Subcutaneous adipose tissue (tissue), 4 donors: Measurements from ENCODE around the gene RALY. TPM values are rescaled to one million over a fixed set of nuclear protein-coding genes. Genes with fewer than 3 reads are reported as not detected.

Source experiments
- total RNA-seq, 4 donors: library from RNA; depleted of rRNA; stranded (reverse); fragments of >200 nt; gene quantifications; one replicate each; pipeline ENCODE4 v1.1.0, GENCODE V29; 2016
- TF ChIP-seq, protein P1 (sequence below): fragments of 450-650 bp; IDR thresholded peaks from one replicate; pipeline ENCODE4 v1.5.1; 2016; ENCODE audit warnings: low read depth, mild to moderate bottlenecking, control low read depth, antibody characterized with exemption, moderate library complexity

RALY gene
- total RNA-seq, 4 donors from 2014 or later = 44.0 to 97.8 (median 91.5) TPM

DNA sequence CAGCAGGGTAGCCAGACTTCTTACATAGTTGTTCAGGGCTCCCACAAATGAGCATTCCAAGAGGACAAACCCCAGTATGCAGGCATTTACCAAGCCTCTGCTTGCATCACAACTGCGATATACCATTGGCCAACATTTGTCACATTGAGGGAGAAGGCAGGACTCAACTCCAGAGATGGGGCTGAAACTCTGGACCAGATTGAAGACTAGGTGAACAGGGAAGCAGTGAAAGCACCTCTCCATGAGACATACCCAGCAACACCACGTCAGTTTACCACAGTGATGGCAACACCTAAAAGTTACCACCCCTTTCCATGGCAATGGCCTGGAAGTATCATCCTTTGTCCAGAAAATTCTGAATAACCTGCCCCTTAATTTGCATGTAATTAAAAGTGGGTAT is 7.9 kb upstream of the RALY start:
- TF ChIP-seq, protein P1, sequence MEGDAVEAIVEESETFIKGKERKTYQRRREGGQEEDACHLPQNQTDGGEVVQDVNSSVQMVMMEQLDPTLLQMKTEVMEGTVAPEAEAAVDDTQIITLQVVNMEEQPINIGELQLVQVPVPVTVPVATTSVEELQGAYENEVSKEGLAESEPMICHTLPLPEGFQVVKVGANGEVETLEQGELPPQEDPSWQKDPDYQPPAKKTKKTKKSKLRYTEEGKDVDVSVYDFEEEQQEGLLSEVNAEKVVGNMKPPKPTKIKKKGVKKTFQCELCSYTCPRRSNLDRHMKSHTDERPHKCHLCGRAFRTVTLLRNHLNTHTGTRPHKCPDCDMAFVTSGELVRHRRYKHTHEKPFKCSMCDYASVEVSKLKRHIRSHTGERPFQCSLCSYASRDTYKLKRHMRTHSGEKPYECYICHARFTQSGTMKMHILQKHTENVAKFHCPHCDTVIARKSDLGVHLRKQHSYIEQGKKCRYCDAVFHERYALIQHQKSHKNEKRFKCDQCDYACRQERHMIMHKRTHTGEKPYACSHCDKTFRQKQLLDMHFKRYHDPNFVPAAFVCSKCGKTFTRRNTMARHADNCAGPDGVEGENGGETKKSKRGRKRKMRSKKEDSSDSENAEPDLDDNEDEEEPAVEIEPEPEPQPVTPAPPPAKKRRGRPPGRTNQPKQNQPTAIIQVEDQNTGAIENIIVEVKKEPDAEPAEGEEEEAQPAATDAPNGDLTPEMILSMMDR = no peak

DNA sequence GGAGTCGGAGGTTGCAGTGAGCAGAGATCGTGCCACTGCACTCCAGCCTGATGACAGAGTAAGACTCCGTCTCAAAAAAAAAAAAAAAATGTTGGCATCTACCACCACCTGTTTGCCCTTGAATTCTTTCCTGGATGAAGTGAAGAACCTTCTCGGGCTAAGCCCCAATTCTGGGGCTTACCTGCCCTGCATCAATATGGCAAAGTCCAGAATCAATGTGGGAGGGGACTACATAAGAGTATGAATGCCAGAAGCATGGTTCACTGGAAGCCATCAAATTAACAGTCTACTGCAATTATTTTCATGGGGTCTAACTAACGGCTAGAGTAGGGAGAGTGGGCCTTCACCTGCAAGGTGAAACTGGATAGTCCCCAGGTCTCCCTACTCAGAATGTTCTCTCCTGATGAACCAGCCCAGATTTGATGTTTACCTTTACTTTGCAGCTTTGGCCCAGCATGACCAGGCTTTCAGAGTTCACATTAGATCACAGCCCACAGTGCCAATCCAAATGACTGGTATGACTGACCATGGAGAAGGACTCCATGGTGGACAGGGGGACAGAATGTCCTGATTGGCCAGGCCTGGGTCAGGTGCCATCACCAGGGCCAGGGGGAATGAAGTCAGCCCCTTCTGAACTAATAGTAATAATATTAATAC is 7.0 kb upstream of the RALY start:
- TF ChIP-seq, protein P1 = no peak

DNA sequence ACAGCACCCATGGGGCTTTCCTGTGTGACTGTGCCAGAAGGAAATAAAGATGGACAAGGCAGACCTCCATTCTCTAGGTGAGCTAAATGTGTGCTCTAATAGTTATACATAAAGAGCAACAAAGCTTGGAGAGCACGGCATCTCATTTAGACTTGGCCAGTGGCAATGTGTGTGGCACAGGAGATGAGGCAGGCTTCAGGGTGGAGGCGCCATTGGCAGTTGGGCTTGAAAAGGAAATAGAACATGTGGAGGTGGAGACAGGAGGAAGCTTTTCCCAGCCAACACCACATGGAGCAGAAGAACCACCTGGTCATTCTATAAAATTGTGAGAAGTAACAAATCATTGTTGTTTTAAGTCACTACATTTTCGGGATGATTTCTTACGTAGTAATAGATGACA is 3.6 kb upstream of the RALY start:
- TF ChIP-seq, protein P1 = no peak

DNA sequence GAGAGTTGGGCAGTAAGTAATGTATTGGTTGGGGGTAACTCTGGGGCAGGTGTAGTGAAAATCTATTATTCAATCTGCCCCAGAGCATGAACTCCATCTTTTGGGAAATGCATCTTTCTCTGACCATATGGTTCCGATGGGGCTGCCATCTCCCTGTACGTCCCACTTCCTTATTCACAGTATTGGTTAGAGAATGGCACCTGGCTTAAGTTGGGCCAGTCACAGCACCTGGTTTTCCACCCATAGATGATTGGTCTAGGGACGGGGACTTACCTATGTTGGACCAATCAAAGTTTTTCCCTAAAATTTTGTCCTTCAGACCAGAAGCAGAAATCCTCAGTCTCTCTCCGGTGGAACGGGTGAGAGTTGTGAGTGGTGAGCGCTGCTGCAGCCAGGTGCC is 2.2 kb upstream of the RALY start:
- TF ChIP-seq, protein P1 = no peak

DNA sequence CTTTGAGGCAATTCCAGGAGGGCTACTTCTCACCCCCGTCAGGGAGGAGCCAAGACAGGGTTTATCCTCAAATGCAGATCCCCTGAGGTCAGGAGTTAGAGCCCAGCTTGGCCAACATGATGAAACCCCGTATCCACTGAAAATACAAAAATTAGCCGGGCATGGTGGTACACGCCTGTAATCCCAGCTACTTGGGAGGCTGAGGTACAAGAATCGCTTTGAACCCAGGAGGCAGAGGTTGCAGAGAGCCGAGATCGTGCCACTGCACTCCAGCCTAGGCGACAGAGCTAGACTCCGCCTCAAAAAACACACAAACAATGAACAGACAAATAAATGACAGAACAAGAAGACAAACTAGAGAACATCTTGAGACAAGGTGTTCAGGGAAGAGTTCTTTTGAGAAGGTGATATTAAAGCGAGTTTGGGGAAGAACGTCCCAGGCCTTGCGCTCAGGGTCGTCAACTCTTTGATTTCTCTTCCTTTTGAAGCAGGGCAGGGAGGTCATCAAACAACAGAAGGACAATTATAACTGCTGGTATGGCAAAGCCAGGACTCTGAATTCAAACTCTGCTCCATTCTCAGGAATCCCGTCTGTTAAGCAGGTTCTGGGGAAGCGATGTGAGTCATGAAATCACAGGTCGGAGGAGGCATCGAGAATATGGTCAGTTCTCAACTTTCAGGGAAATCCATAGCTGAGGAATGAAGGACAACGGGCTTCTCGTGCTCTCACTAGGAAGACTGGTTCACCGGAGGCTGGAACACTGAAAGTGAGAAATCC is 1.4 kb upstream of the RALY start:
- TF ChIP-seq, protein P1 = no peak

DNA sequence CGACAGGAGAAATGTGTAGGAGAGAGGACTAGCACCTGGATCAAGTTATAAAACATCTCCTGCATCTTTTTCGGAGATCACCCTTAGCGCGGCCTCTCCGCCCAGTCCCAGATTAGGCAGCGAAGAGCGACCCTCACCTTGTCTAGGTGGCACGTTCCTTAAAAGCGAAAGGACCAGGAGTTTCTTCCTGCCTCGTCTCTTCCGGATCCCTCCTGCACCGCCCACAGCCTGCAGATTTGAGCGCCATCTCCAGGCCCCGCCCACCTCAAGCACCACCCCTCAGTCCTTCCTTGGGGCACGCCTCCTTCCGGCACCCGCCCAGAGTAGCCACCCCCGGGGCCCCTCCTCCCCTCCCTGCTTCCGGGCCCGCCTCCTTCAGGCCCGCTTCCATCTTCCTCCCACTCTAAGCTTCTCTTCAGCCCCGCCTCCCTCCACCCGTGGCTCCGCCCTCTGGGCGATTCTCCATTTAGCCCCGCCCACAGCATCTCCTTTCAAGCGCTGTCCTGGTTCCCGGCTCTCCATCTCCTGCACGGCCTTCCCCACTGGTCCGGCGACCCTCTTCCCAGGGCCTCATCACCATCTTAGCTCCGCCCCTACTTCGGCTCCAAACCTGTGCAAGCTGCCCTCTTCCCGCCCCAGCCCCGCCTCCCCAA is 662 bp upstream of the RALY start:
- TF ChIP-seq, protein P1 = no peak
